IPS-20b (cell line): ENCODE measurements around the gene EAF1.
"Not testable (repeated sequence)": the region's sequence is repeated elsewhere in the genome, so short reads cannot be mapped to it uniquely, and the experiment has no call there.

Source experiments
- H3K27ac ChIP-seq: one replicate; pipeline ENCODE4 v1.5.1; 2013; ENCODE audit warnings: low read length
- H3K27me3 ChIP-seq: 2 replicates; pipeline ENCODE4 v1.6.1; 2013; ENCODE audit warnings: mild to moderate bottlenecking, low read length, inconsistent platforms; ENCODE audit not compliant: insufficient read depth
- H3K36me3 ChIP-seq: 2 replicates; pipeline ENCODE4 v1.6.1; 2013; ENCODE audit warnings: low read depth, mild to moderate bottlenecking, inconsistent platforms, low read length, moderate library complexity; ENCODE audit not compliant: insufficient read depth
- H3K4me1 ChIP-seq: 2 replicates; pipeline ENCODE4 v1.6.1; 2013; ENCODE audit warnings: mild to moderate bottlenecking, control low read depth, inconsistent platforms, low read length, moderate library complexity; ENCODE audit not compliant: insufficient read depth
- H3K4me3 ChIP-seq: 2 replicates; pipeline ENCODE4 v1.5.1; 2013; ENCODE audit warnings: mild to moderate bottlenecking, low read length, inconsistent platforms
- H3K9ac ChIP-seq: 2 replicates; pipeline ENCODE4 v1.6.1; 2013; ENCODE audit warnings: low read depth, mild to moderate bottlenecking, inconsistent platforms, low read length, moderate library complexity
- H3K9me3 ChIP-seq: 2 replicates; pipeline ENCODE4 v1.6.1; 2013; ENCODE audit warnings: mild to moderate bottlenecking, low read depth, low read length, inconsistent platforms; ENCODE audit not compliant: insufficient read depth

Gene EAF1

GRCh38 chr3:15410966-15411365 lies 16.4 kb upstream of the EAF1 start:
- not testable (repeated sequence) for H3K9ac ChIP-seq, H3K9me3 ChIP-seq, H3K27me3 ChIP-seq, H3K4me1 ChIP-seq, H3K4me3 ChIP-seq, H3K27ac ChIP-seq
- peaks cover 61% of the 10 kb centered on the region for H3K36me3 ChIP-seq

DNA sequence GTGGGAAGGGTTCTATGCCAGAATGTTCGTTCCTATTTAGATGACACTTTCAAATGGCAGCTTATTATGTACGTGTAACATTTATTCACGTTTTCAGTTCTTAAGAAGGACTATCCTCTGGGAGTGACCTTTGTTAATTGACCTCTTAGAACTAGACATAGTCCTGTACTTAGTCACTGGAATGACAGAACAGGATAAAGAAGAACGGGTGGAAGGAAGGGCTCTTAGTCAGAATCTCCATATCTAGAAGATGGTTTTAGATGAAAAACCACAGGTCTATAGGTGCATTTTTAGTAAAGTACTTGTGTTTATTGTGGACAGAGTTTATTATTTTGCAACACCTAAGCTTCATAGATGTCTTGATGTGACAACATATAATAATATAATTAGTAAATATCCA lies 6.5 kb upstream of the EAF1 start:
- H3K27ac ChIP-seq, result no peak overlapping the region
- H3K9me3 ChIP-seq, result no peaks in the 10 kb centered on the region
- H3K27me3 ChIP-seq, result no peaks in the 10 kb centered on the region
- no peaks in the 10 kb centered on the region for H3K4me1 ChIP-seq
- H3K36me3 ChIP-seq, result peaks cover 71% of the 10 kb centered on the region
- no peak overlapping the region for H3K9ac ChIP-seq
- no peak overlapping the region for H3K4me3 ChIP-seq

GRCh38 chr3:15426579-15427118 lies 749 bp upstream of the EAF1 start:
- Histone ChIP-seq H3K9me3 (no peaks in the 10 kb centered on the region), H3K36me3 (peaks cover 47% of the 10 kb centered on the region), H3K9ac (peak overlapping the region; percentile 94), H3K27ac (peak overlapping the region; percentile 75), H3K4me1 (peaks cover 3% of the 10 kb centered on the region; the same call in 1 of the 2 replicates), H3K4me3 (peak overlapping the region; percentile 97), H3K27me3 (no peaks in the 10 kb centered on the region)

DNA sequence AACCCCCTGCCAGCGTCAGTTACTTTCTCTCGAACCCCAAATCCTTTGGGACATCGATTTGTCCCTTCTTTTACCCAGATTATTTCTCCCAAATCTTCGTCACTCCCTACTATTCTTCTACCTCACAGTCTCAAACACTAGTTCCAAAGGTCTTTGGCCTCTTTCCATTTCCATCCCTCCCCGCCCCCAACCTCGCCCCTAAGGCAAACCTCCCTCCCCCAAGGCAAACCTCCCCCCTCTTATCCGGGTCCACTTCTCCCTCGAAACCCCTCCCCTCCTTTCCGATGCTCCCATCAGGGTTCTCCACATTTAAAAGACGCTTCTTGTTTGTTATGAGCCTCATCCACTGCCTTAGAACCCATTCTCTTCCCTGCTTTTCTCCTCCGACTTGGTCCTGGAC lies 583 bp downstream of the EAF1 start:
- Histone ChIP-seq H3K27ac (no peak overlapping the region), H3K27me3 (no peaks in the 10 kb centered on the region), H3K9me3 (no peaks in the 10 kb centered on the region), H3K9ac (peak overlapping the region; percentile 94; the same call in 1 of the 2 replicates), H3K4me1 (peaks cover 3% of the 10 kb centered on the region; the same call in 1 of the 2 replicates), H3K4me3 (peak overlapping the region; percentile 97), H3K36me3 (peaks cover 54% of the 10 kb centered on the region)

- Histone ChIP-seq H3K9me3 (no peaks in the 10 kb centered on the region), H3K27me3 (no peaks in the 10 kb centered on the region), H3K36me3 (peaks cover 54% of the 10 kb centered on the region), H3K27ac (no peak overlapping the region), H3K4me1 (peaks cover 3% of the 10 kb centered on the region; the same call in 1 of the 2 replicates), H3K9ac (peak overlapping the region; percentile 94; the same call in 1 of the 2 replicates), H3K4me3 (peak overlapping the region; percentile 97)
Observed at GRCh38 chr3:15428539-15428938, 1.1 kb downstream of the EAF1 start.

- Histone ChIP-seq H3K36me3 (peaks cover 55% of the 10 kb centered on the region), H3K9me3 (no peaks in the 10 kb centered on the region), H3K4me3 (peak overlapping the region; percentile 97), H3K27me3 (no peaks in the 10 kb centered on the region), H3K27ac (no peak overlapping the region), H3K9ac (peak overlapping the region; percentile 94; the same call in 1 of the 2 replicates), H3K4me1 (peaks cover 3% of the 10 kb centered on the region; the same call in 1 of the 2 replicates)
Observed at GRCh38 chr3:15429080-15429479, 1.7 kb downstream of the EAF1 start.

- Histone ChIP-seq H3K36me3 (peaks cover 58% of the 10 kb centered on the region), H3K9me3 (no peaks in the 10 kb centered on the region), H3K9ac (no peak overlapping the region), H3K4me3 (no peak overlapping the region), H3K4me1 (peaks cover 3% of the 10 kb centered on the region; the same call in 1 of the 2 replicates), H3K27me3 (no peaks in the 10 kb centered on the region), H3K27ac (no peak overlapping the region)
Observed at GRCh38 chr3:15430624-15431023, 3.2 kb downstream of the EAF1 start.

- Histone ChIP-seq H3K9ac (no peak overlapping the region), H3K4me1 (peaks cover 3% of the 10 kb centered on the region; the same call in 1 of the 2 replicates), H3K27ac (no peak overlapping the region), H3K4me3 (no peak overlapping the region), H3K27me3 (no peaks in the 10 kb centered on the region), H3K36me3 (peaks cover 66% of the 10 kb centered on the region), H3K9me3 (no peaks in the 10 kb centered on the region)
Observed at GRCh38 chr3:15431256-15431837, 3.9 kb downstream of the EAF1 start.

DNA sequence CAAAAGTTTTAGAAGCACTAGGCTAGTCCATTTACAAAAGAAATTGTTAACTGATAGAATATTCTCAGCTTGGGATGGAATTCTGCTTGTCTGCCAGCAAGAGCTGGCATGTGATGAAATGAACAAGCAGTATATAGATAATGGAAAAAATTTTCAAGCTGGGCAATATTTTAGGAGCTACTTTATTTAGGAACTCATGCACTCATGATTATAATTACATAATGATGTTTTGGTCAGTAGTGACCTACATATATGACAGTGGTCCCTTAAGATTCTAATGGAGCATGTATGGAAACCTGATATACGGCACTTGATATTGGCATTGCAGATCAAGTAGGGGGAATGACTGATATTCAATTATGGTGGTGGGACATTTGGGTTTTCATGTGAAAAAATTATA lies 6.1 kb downstream of the EAF1 start:
- H3K9me3 ChIP-seq, result no peaks in the 10 kb centered on the region
- no peaks in the 10 kb centered on the region for H3K27me3 ChIP-seq
- H3K4me3 ChIP-seq, result no peak overlapping the region
- peaks cover 85% of the 10 kb centered on the region for H3K36me3 ChIP-seq
- H3K9ac ChIP-seq, result no peak overlapping the region
- no peaks in the 10 kb centered on the region for H3K4me1 ChIP-seq
- no peak overlapping the region for H3K27ac ChIP-seq

DNA sequence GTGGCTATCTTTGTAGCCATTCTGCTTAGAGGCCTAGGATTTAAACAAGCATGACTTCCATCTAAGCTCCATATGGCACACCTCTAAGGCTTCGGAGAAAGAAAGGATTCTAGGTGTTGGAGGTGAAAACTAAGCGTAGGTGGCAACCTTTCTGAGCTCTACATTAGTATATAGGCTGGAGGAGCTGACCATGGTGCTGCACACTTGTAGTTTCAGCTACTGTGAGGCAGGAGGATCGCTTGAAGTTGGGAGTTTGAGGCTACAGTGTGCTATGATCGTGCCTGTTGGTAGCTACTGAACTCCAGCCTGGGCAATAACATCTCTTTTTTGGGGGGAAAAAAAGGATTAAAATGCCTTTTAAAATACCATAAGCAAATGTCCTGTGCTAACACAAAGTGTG lies 7.4 kb downstream of the EAF1 start:
- Histone ChIP-seq H3K27me3 (no peaks in the 10 kb centered on the region), H3K4me3 (no peak overlapping the region), H3K27ac (no peak overlapping the region), H3K9me3 (no peaks in the 10 kb centered on the region), H3K9ac (no peak overlapping the region), H3K36me3 (peaks cover 97% of the 10 kb centered on the region), H3K4me1 (no peaks in the 10 kb centered on the region)

GRCh38 chr3:15436246-15436645 lies 8.8 kb downstream of the EAF1 start:
- Histone ChIP-seq H3K27ac (no peak overlapping the region), H3K27me3 (no peaks in the 10 kb centered on the region), H3K9ac (no peak overlapping the region), H3K9me3 (no peaks in the 10 kb centered on the region), H3K4me3 (no peak overlapping the region), H3K36me3 (peaks cover 97% of the 10 kb centered on the region), H3K4me1 (no peaks in the 10 kb centered on the region)

GRCh38 chr3:15438983-15439382 lies 11.6 kb downstream of the EAF1 start:
- H3K4me3 ChIP-seq, result no peak overlapping the region
- H3K36me3 ChIP-seq, result peaks cover 88% of the 10 kb centered on the region

More at GRCh38 chr3:15438983-15439382, 11.6 kb downstream of the EAF1 start:
- no peaks in the 10 kb centered on the region for H3K27me3 ChIP-seq
- no peak overlapping the region for H3K27ac ChIP-seq
- H3K9ac ChIP-seq, result no peak overlapping the region
- H3K4me1 ChIP-seq, result no peaks in the 10 kb centered on the region
- no peaks in the 10 kb centered on the region for H3K9me3 ChIP-seq
